Measurements from ENCODE around the gene TP53I3. TPM values are rescaled to one million over a fixed set of nuclear protein-coding genes. Genes with fewer than 3 reads are reported as not detected.

Gene TP53I3
- total RNA-seq, 4 donors from 2014 or later = 83.2 to 257 (median 128) TPM

DNA sequence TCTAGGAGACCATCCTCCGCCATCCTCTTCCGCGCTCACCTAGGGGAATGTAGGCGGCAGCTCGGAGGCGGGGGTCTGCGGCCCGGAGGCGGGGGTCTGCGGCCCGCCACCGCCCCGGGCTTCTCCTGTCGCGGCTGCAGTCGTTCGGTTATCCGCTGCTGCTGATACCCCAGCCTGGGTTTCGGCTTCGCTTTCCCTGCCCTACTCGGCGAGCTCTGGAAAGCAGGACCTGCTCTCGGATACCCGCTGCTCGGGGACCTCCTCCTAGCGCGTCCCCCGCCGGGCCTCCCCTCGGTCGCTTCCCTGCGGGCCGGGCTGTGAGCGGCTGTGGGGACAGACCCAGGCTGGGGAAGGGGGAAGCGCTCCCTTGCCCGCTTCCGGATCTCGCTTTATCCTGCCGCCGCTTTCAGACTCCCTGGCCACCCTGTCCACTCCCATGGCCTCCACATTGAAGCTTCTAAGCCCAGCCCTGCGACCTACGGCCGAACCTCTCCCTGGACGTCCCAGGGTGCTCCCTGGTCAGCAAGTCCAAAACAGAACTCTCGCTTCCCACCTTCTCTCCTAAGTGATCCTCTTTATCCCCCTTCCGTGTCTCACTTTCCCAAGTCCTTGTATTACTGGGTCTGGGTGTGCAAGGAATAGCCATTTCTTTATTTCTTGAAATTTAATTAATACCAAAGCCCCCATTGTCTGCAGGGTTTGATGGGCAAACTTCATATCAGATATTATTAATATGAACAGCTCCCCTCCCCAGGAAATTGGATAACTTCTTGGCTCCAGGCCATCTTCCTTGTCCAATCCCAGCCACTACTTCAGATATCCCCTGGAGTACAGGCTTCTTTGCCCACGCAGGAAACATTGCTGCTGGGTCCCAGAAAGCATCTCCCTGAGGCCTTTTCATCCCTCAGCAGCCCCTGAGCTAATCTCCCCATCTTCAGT is 34.3 kb downstream of the TP53I3 start:
- Histone ChIP-seq H3K36me3 (no peaks in the 10 kb centered on the region), H3K4me3 (peak overlapping the region; percentile 68 to 83 (median 73)), H3K4me1 (peaks cover 9 to 31% (median 23%) of the 10 kb centered on the region in 4 donors), H3K9me3 (no peaks in the 10 kb centered on the region), H3K27me3 (peaks cover 13% of the 10 kb centered on the region), H3K27ac (peak overlapping the region; percentile 64 to 72 (median 70))
- TF ChIP-seq EP300 (IDR thresholded peaks at IDR 0.05; ENCODE audit: low read depth) (no peak), POLR2AphosphoS5 (IDR thresholded peaks at IDR 0.05) (no peak)
- WGBS, 2 donors (ENCODE audit: low coverage in 1 of 2) = 15 to 19% methylated on average over 6 to 36 of the region's 47 CpGs
- peak; percentile 19 for DNase-seq
- intact Hi-C loops (cut with DNase I; ENCODE audit: low total_unique reads) = no loop called here
- in situ Hi-C loops (cut with MboI; ENCODE audit: low pct_ligation_motif_present in 1 of 4, low pct_unique_long_range_greater_than_20kb in 1 of 4, low sequenced_read_pairs in 3 of 4) = no loop called here

DNA sequence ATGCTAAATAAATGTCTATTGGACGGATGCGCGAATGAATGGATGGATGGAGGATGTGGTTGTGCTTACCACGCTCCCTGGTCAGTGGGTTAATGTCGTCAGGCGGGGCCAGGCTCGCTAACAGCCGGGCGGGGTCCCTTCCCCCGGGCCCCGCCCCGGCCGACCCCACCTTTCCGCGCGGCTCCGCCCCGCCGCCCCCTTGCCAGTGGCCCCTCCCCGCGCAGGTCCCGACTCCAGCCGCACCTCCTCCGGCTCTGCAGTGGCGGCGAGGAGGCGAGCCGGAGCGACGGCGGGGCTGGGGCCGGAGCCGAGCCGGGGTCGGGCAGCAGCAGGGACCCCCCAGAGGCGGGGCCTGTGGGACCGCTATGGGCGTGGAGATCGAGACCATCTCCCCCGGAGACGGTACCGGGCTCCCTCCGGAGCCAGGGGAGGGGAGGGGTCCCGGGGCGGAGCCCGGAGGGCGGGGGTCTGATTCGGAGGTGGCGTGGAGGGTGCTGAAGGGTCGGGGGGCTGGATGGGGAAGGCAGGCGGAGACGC is 35.1 kb downstream of the TP53I3 start, which contains the start of gene FKBP1B:
Gene FKBP1B (plus strand): TSS at position 257 of the 537 bp plus-strand sequence. CDS start 109 bp downstream, at position 366.
- 0 to 4% methylated on average over 3 to 48 of the region's 52 CpGs for WGBS, 2 donors (ENCODE audit: low coverage in 1 of 2)
- H3K27me3 ChIP-seq = peaks cover 13% of the 10 kb centered on the region
- peak; percentile 80 for DNase-seq
- TF ChIP-seq POLR2AphosphoS5 (IDR thresholded peaks at IDR 0.05) = peak; percentile 48 to 71 (median 56)
- no peak for TF ChIP-seq EP300 (IDR thresholded peaks at IDR 0.05; ENCODE audit: low read depth)
- TF ChIP-seq, protein P1, sequence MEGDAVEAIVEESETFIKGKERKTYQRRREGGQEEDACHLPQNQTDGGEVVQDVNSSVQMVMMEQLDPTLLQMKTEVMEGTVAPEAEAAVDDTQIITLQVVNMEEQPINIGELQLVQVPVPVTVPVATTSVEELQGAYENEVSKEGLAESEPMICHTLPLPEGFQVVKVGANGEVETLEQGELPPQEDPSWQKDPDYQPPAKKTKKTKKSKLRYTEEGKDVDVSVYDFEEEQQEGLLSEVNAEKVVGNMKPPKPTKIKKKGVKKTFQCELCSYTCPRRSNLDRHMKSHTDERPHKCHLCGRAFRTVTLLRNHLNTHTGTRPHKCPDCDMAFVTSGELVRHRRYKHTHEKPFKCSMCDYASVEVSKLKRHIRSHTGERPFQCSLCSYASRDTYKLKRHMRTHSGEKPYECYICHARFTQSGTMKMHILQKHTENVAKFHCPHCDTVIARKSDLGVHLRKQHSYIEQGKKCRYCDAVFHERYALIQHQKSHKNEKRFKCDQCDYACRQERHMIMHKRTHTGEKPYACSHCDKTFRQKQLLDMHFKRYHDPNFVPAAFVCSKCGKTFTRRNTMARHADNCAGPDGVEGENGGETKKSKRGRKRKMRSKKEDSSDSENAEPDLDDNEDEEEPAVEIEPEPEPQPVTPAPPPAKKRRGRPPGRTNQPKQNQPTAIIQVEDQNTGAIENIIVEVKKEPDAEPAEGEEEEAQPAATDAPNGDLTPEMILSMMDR (IDR thresholded peaks at IDR 0.05) = no peak
- peak; percentile 53 for TF ChIP-seq POLR2A (IDR thresholded peaks at IDR 0.05)
- in situ Hi-C loops (cut with MboI; ENCODE audit: low pct_ligation_motif_present in 1 of 4, low pct_unique_long_range_greater_than_20kb in 1 of 4, low sequenced_read_pairs in 3 of 4) = no loop called here
- peaks cover 9 to 31% (median 23%) of the 10 kb centered on the region in 4 donors for H3K4me1 ChIP-seq
- intact Hi-C loops (cut with DNase I; ENCODE audit: low total_unique reads) = no loop called here
- H3K9me3 ChIP-seq = no peaks in the 10 kb centered on the region
- peak within 1 kb of the TSS; percentile 68 to 83 (median 73) for H3K4me3 ChIP-seq
- no peaks in the 10 kb centered on the region for H3K36me3 ChIP-seq
- peak within 1 kb of the TSS; percentile 64 to 72 (median 70) for H3K27ac ChIP-seq

DNA sequence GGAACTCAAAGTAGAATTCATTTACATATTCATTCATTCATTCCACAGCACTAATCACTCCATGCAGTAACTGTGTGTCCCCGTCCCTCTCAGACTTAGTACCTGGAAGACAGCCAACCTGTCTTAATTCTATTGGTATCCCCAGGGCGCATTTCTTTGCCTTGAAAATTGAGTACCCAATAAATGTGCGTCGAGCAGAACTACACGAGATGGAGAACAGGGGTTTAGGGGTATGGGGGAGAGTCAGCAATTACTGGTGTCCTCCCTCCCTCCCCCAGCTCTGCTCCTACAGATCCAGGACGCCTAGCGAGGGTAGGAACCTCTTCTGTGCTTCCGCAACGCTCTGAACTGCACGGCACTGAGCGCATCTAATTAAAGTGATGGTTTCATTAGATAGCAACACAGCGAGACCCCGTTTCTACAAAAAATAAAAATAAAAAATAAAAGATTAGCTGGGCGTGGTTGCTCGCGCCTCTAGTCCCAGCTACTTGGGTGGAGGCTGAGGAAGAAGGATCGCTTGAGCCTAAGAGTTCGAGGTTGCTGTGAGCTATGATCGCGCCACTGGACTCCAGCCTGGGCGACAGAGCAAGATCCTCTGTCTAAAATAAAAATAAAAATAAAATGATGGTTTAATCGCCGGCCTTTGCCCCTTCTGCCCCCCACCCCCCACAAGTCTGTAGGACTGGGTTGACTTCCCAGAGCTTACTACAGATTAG is 35.7 kb downstream of the TP53I3 start:
- Histone ChIP-seq H3K36me3 (no peaks in the 10 kb centered on the region), H3K4me1 (peaks cover 9 to 31% (median 23%) of the 10 kb centered on the region in 4 donors), H3K27me3 (peaks cover 13% of the 10 kb centered on the region), H3K27ac (peak overlapping the region in 2 of 4 donors; percentile 64 to 71), H3K9me3 (no peaks in the 10 kb centered on the region), H3K4me3 (peak overlapping the region; percentile 68 to 83 (median 73))
- 17 to 38% methylated on average over 22 to 23 of the region's 23 CpGs for WGBS, 2 donors (ENCODE audit: low coverage in 1 of 2)
- intact Hi-C loops (cut with DNase I; ENCODE audit: low total_unique reads) (no loop called here), in situ Hi-C loops (cut with MboI; ENCODE audit: low pct_ligation_motif_present in 1 of 4, low pct_unique_long_range_greater_than_20kb in 1 of 4, low sequenced_read_pairs in 3 of 4) (no loop called here)
- TF ChIP-seq POLR2A (IDR thresholded peaks at IDR 0.05) (no peak), EP300 (IDR thresholded peaks at IDR 0.05; ENCODE audit: low read depth) (no peak), POLR2AphosphoS5 (IDR thresholded peaks at IDR 0.05) (no peak)
- TF ChIP-seq, protein P1 (IDR thresholded peaks at IDR 0.05) = no peak
- no peak for DNase-seq

DNA sequence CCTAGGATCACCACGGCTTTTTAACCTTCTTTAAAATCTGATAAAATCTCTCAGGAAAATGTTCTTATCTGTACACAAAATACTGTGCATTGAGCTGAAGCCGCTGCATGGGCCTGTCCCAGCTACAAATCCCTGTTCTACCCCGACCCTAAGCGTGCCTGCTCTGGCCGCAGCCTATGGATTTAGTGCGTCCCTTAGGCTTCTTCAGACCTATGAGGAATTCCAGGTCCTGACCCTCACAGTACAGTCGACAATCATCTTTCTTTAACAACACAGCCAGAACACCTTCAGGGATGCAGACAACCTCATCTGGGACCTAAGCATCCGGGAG is 37.0 kb downstream of the TP53I3 start:
- H3K4me1 ChIP-seq = peaks cover 9 to 31% (median 23%) of the 10 kb centered on the region in 4 donors
- peaks cover 13% of the 10 kb centered on the region for H3K27me3 ChIP-seq
- in situ Hi-C loops (cut with MboI; ENCODE audit: low pct_ligation_motif_present in 1 of 4, low pct_unique_long_range_greater_than_20kb in 1 of 4, low sequenced_read_pairs in 3 of 4) (no loop called here), intact Hi-C loops (cut with DNase I; ENCODE audit: low total_unique reads) (no loop called here)
- H3K36me3 ChIP-seq = no peaks in the 10 kb centered on the region
- no peak for DNase-seq
- no peak overlapping the region for H3K27ac ChIP-seq
- WGBS, 2 donors (ENCODE audit: low coverage in 1 of 2) = 50 to 56% methylated on average over 7 to 8 of the region's 8 CpGs
- H3K4me3 ChIP-seq = peak overlapping the region in 1 of 4 donors; percentile 65
- TF ChIP-seq, protein P1 (IDR thresholded peaks at IDR 0.05) = no peak
- TF ChIP-seq POLR2AphosphoS5 (IDR thresholded peaks at IDR 0.05) (no peak), POLR2A (IDR thresholded peaks at IDR 0.05) (no peak), EP300 (IDR thresholded peaks at IDR 0.05; ENCODE audit: low read depth) (no peak)
- no peaks in the 10 kb centered on the region for H3K9me3 ChIP-seq
